GM18507 (cell line): ENCODE measurements around the gene GBF1.

ENCODE experiments used
- DNase-seq: peaks from one replicate; pipeline ENCODE4 v3.0.0; 2011; ENCODE audit warnings: low read depth; ENCODE audit not compliant: insufficient read length; ENCODE audit errors: extremely low spot score
- FAIRE-seq: peaks from 2 replicates; lab custom pipeline; 2011; peaks lifted over from hg19 to GRCh38; lab: Jason Lieb, UNC

GBF1 gene

DNA sequence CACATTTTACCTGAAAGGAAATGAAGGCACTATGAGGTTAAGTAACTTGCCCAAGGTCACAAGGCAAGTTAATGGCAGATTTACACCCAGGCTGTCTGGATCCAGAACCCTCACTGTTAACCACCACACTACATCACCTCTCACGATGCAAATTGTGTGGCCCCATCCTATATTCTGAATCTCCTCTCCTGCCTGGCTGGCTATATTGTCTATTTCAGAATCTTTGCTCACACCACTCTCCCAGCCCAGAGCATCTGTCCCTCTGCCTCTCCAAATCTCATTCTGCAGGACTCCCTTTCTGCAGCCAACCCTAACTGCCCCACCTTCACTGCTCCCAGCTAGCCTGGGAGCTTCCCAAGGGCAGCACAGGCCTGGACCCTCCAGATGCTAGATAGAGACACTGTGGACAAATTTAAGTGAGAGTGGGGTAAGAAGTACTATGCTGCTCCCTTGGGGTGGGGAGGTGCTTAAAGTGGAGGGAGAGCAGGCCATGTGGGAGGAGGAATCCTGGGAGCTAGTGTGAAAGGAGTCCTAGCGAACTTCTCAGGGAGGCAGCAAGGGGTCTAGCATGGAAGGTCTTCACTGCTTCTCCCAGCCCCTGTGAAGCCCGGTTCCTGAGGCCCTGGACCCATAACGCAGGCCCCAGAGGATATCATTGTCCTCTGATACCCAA is 186.3 kb downstream of the GBF1 start:
- FAIRE-seq (no peak), DNase-seq (no peak)
